Measurements from ENCODE around the gene ENG.
A peak's percentile ranks its signal among the peaks of the same experiment; 100 is the strongest.

The ENG gene

DNA sequence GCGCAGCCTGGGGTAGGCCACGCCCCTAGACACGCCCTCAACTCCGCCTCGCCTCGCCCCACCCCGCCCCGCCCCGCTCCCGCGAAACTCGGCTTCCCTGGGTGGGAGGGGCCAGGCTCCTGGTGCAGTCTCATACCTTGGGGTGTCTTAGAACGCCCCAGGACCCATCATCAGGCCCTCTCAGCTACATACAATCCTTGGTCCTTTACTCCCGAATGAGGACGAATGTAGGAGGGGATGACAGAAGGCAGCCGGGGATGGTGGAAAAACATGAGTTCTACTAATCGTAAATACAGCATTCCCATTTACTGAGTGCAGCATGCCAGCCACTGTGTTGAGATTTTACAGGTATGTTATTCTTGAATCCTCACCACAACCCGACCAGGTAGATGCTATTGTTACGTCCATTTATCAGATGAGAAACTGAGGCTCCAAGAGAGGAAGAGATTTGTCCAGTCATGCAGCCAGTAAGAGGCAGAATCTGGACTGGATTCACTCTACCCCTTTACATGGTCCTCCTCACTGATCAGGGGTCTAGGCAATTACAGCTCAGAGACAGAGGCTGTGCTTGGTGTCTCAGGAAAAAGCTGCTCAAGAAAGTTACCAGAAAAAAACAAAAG, 82.8 kb downstream of the ENG start:
- no peak for DNase-seq

DNA sequence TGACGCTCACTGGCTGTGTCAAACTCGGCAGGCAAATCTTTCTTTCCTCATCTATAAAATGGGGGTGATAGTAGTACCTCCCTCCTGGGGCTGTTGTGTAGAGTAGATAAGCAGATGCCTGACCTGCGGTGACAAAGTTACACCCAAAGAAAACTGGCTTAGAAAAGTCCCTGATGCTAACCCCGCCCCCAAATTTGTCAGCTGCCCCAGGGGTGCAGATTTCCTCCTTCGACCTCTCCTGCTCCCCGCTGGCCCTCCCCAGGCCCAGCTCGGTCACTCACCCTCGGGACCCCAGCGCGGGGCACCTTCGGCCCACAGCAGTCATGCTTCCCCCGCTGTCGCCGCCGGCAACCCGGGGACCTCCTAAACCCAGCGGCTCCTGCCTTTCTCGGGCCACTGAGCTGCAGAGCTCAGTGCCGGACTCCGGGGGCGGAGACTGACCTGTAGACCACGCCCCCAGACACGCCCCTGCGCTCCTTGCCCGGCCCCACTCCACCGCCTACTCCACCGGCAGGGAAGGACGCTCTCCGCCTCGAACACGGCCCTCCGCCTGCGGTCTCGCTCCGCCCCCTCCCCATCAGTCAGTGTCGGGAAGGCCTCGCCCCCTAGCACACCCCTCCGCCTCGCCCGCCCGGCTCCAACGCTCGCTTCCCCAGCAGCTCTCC, 83.4 kb downstream of the ENG start:
- DNase-seq: peak; percentile 99

DNA sequence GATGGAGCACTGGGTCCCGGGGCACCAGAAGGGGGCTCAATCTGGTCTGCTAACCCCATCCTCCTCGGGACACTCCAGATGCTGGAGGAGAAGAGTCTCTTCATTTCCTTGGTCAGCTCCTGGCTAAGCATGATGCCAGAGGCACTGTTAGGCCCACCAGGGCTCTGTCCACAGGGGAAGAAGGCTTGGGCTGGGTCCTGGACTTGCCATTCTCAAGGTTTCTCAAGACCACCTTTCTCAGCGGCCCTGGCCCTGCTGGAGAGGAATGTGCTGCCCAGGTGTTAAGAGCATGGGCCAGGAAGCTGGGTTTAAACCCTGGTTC, 83.9 kb downstream of the ENG start:
- no peak for DNase-seq

DNA sequence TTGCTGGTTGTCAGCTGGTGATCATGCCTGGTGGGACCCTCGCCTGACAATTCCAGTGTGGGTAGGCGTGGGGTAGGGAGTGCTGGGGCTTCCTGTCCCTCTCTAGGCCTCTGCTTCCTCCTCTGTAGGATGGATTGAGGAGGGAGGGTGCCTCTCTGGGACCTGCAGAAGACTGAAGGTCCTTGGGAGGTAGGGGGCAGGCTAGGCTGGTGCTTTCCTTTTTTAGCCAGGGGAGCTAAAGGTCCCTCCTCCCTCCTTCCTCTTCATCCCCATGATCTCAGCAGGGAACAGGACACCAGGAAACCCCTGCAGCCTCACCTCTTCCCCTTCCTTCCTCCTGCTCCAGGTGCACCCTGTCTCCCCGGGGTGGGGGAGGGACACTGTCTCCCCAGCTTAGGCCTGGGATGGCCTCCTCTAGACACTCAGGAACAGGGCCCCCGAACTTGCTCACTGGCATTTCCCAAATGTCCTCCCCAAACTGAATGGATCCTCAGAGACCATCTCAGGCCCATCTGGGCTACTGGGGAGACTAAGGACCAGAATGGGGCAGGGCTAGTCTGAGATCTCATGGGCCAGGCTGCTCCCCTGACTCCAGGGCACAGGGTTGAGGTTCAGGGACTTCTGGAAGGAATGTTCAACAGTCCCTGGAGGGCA, 84.4 kb downstream of the ENG start:
- DNase-seq: peak; percentile 35

DNA sequence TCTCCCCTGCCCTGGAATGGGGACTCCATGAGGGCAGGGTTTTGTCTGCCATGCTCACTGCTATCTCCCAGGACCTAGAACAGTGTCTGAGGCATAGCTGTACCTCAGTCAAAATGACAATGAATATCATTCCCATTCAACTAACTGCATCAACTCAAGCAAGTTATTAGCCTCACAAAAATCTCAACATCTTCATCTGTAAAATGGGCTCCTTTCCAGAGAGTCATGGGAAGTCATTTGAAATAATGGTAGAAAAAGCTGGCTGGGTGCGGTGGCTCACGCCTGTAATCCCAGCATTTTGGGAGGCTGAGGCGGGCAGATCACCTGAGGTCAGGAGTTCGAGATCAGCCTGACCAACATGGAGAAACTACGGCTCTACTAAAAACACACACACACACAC, 85.4 kb downstream of the ENG start:
- no peak for DNase-seq

DNA sequence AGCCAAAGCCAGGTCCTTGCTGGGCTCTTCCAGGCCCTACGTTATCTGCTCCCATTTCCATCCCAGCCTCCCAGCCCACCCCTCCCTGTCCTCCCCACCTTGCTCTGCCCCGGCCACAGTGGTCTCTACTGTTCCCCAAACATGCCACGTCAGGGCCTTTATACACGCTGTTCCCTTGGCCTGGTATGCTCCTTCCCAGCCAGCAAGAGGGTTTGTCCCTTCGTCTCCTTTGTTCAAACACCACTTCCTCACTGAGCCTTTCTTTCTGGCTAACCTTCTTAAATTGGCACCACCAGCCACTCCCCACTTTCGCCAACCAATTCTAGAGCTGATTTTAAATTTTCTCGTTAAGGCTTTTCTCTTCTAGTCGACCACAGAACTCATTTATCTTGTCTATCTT, 85.8 kb downstream of the ENG start:
- no peak for DNase-seq

DNA sequence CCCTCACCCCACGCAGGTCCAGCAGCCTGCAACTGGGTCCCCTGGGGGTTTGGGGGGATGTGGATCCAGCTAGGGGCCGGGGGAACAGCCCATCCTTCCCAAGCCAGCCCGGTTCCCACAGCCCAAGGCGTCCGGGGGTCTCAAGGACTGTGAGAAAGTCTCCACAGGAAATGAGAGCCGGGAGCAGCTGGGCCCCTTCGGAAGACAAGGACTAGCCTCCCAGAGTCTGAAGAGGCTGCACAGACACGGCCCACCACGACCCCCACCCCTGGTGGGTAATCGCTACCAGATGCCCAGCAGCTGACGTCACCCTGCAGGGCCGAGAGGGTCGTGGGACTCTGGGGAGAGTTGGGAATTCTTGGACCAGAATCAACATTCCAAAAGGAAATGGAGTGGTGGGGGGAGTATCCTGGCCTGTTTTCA, 86.5 kb downstream of the ENG start:
- no peak for DNase-seq

DNA sequence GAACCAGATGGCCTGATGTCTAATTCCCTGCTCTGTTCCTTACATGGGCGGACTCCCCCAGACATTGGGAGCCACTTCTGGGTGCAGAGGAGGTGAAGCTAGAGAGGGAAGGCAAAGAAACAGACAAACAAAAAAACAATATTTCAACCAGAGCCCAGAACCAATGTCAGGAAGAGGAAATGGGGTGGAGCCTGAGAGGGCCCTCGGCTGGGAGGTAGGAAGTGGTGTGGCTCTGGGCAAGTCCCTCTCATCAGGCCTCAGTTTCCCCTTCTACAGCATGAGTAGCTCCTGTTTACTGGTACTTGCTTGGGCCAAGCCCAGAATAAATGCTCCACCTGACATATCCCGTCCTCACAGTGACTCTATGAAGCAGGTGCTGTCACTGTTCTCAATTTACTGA, 87.0 kb downstream of the ENG start:
- DNase-seq: peak; percentile 39

DNA sequence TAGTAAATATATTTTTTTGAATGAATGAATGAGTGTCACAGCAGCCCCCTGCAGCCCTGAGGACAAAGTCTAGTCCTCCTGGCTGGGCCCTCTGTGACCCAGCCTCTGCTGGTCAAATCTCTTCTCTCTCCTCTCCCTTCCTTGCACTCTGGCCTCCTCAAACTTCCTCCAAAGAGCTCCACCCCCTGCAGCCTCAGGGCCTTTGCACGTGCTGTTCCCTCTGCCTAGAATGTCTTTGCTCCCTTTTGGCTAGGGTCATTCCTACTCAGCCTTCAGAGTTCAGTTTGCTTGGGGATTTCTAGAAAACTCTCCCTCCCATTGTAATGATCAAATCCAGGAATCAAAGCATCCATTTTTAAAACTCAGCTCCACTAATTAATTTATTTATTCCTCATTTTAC, 89.0 kb downstream of the ENG start:
- no peak for DNase-seq
